ENCODE measurements around the gene SLC26A1. TPM values are rescaled to one million over a fixed set of nuclear protein-coding genes. Genes with fewer than 3 reads are reported as not detected.
A peak's percentile ranks its signal among the peaks of the same experiment; 100 is the strongest.

Gene SLC26A1
- total and polyA plus RNA-seq, 2 of the 13 experiments (the other 11 are each of a cell fraction or from before 2014, with no cell fraction given), result 5.4 to 22.9 TPM

GRCh38 chr4:1036976-1037810 is 44.0 kb upstream of the SLC26A1 start:
- Histone ChIP-seq H3K27ac (ENCODE audit: extremely low read length, insufficient read depth, low read length) (no peak overlapping the region), H3K9ac (ENCODE audit: insufficient read depth, low read depth, low read length) (no peak overlapping the region), H4K20me1 (ENCODE audit: insufficient read depth, low read length) (0 out of 2 replicates have a peak, but pooled peaks cover 3% of the 10 kb centered on the region), H3K36me3 (replicated peaks in 1 of 2; ENCODE audit: control insufficient read depth in 1 of 2, insufficient read depth in 2 of 2, low read length in 2 of 2) (no peaks in the 10 kb centered on the region), H3K4me1 (ENCODE audit: insufficient read depth, low read length) (peaks cover 79% of the 10 kb centered on the region), H3K9me3 (ENCODE audit: low read length) (no peaks in the 10 kb centered on the region), H3K79me2 (ENCODE audit: insufficient read depth, low read length) (no peaks in the 10 kb centered on the region), H2AFZ (ENCODE audit: low read length) (no peak overlapping the region), H3K4me3 (replicated peaks in 1 of 3; ENCODE audit: insufficient read depth in 1 of 3, low read depth in 2 of 3, low read length in 3 of 3) (no peak overlapping the region), H3K4me2 (ENCODE audit: low read depth, low read length) (no peak overlapping the region), H3K27me3 (ENCODE audit: control insufficient read depth in 1 of 2, insufficient read depth in 2 of 2, low read length in 2 of 2) (peaks cover 23 to 87% of the 10 kb centered on the region in 2 experiments)
- DNase-seq (ENCODE audit: low spot score), result no peak
- TF ChIP-seq SNAPC2 (CRISPR knock-in tag; IDR thresholded peaks at IDR 0.05), result no peak
- no peak for TF ChIP-seq SP2 (CRISPR knock-in tag; IDR thresholded peaks at IDR 0.05)
- TF ChIP-seq UBTF (CRISPR knock-in tag; IDR thresholded peaks at IDR 0.05), result 0 out of 2 replicates have a peak, but pooled peaks have one; percentile 27
- peak; percentile 32 for ATAC-seq
- ChIA-PET CTCF (ENCODE audit: low intra/inter-chr PET ratio, low total read pairs) (no interaction called here), POLR2A (no interaction called here)
- intact Hi-C loops (cut with micrococcal nuclease; ENCODE audit: unreplicated experiment), result loop anchor here (5.0 kb wide), 1 partner anchor 35 kb away; no protein-coding TSS in a partner anchor
- no peak for FAIRE-seq
- in situ Hi-C loops (cut with HindIII; ENCODE audit: extremely low pct_ligation_motif_present, low pct_unique_long_range_greater_than_20kb), result no loop called here
- WGBS (ENCODE audit: low lambda C conversion rate), result no CpG with 5 or more reads among the region's 26 CpGs
- BruUV-seq (replicated peaks), result no TSS peak

GRCh38 chr4:1036095-1036494 is 42.9 kb upstream of the SLC26A1 start:
- in situ Hi-C loops (cut with HindIII; ENCODE audit: extremely low pct_ligation_motif_present, low pct_unique_long_range_greater_than_20kb) (no loop called here), intact Hi-C loops (cut with micrococcal nuclease; ENCODE audit: unreplicated experiment) (loop anchor here (5.0 kb wide), 1 partner anchor 36 kb away; no protein-coding TSS in a partner anchor)
- H3K27ac ChIP-seq (ENCODE audit: extremely low read length, insufficient read depth, low read length), result no peak overlapping the region
- FAIRE-seq (no peak), DNase-seq (ENCODE audit: low spot score) (no peak), ATAC-seq (peak; percentile 14)
- no peak overlapping the region; the same call in 1 of the 2 replicates for H3K4me2 ChIP-seq (ENCODE audit: low read depth, low read length)
- no peak overlapping the region for H3K9ac ChIP-seq (ENCODE audit: insufficient read depth, low read depth, low read length)
- peaks cover 3% of the 10 kb centered on the region; the same call in 1 of the 2 replicates for H4K20me1 ChIP-seq (ENCODE audit: insufficient read depth, low read length)
- H3K36me3 ChIP-seq (replicated peaks in 1 of 2; ENCODE audit: control insufficient read depth in 1 of 2, insufficient read depth in 2 of 2, low read length in 2 of 2), result no peaks in the 10 kb centered on the region
- CTCF ChIA-PET (ENCODE audit: low intra/inter-chr PET ratio, low total read pairs), result no interaction called here
- BruUV-seq (replicated peaks), result no TSS peak
- H2AFZ ChIP-seq (ENCODE audit: low read length), result no peak overlapping the region
- TF ChIP-seq THYN1 (CRISPR knock-in tag; IDR thresholded peaks at IDR 0.05; ENCODE audit: borderline replicate concordance, low read depth), result no peak
- TF ChIP-seq RFXANK (CRISPR knock-in tag; IDR thresholded peaks at IDR 0.05), result no peak
- no peak for TF ChIP-seq NCOA1 (CRISPR knock-in tag; IDR thresholded peaks at IDR 0.05)
- H3K4me1 ChIP-seq (ENCODE audit: insufficient read depth, low read length), result peaks cover 74% of the 10 kb centered on the region
- no peaks in the 10 kb centered on the region for H3K79me2 ChIP-seq (ENCODE audit: insufficient read depth, low read length)
- WGBS (ENCODE audit: low lambda C conversion rate), result no CpG with 5 or more reads among the region's 15 CpGs
- H3K4me3 ChIP-seq (replicated peaks in 1 of 3; ENCODE audit: insufficient read depth in 1 of 3, low read depth in 2 of 3, low read length in 3 of 3), result no peak overlapping the region; a peak in 1 of 6 replicates
- POLR2A ChIA-PET, result no interaction called here
- H3K9me3 ChIP-seq (ENCODE audit: low read length), result no peaks in the 10 kb centered on the region
- peaks cover 33 to 89% of the 10 kb centered on the region in 2 experiments for H3K27me3 ChIP-seq (ENCODE audit: control insufficient read depth in 1 of 2, insufficient read depth in 2 of 2, low read length in 2 of 2)

Data from HepG2 (cell line).